ACC112 (cell line): ENCODE data around the gene POLR1F.

Experiments used
- H2AFZ ChIP-seq: fragments of 200-600 bp; sonication (generic); one replicate; pipeline ENCODE4 v1.6.0; 2017; ENCODE audit warnings: antibody characterized with exemption, low read length; ENCODE audit not compliant: unreplicated experiment
- H3K27ac ChIP-seq: fragments of 200-600 bp; sonication (generic); 2 replicates; pipeline ENCODE4 v1.5.1; 2014; ENCODE audit warnings: low read depth, mild to moderate bottlenecking, antibody characterized with exemption, low read length, moderate library complexity
- H3K27me3 ChIP-seq: fragments of 200-600 bp; sonication (generic); 2 replicates; pipeline ENCODE4 v1.6.1; 2014; ENCODE audit warnings: mild to moderate bottlenecking, antibody characterized with exemption, low read length, moderate library complexity, mixed read lengths; ENCODE audit not compliant: insufficient read depth
- H3K36me3 ChIP-seq: fragments of 200-600 bp; sonication (generic); 2 replicates; pipeline ENCODE4 v1.6.1; 2016; ENCODE audit warnings: mild to moderate bottlenecking, antibody characterized with exemption, low read length, moderate library complexity, mixed read lengths; ENCODE audit not compliant: insufficient read depth
- H3K4me1 ChIP-seq: fragments of 200-600 bp; sonication (generic); one replicate; pipeline ENCODE4 v1.6.1; 2016; ENCODE audit warnings: low read length, mixed read lengths; ENCODE audit not compliant: insufficient read depth, unreplicated experiment, control insufficient read depth
- H3K4me3 ChIP-seq: fragments of 200-600 bp; sonication (generic); 2 replicates; pipeline ENCODE4 v1.5.1; 2014; ENCODE audit warnings: mild to moderate bottlenecking, low read depth, low read length
- H3K79me2 ChIP-seq: fragments of 200-600 bp; sonication (generic); one replicate; pipeline ENCODE4 v1.6.0; 2016; ENCODE audit warnings: low read length; ENCODE audit not compliant: control insufficient read depth, unreplicated experiment, insufficient read depth

The POLR1F gene

DNA sequence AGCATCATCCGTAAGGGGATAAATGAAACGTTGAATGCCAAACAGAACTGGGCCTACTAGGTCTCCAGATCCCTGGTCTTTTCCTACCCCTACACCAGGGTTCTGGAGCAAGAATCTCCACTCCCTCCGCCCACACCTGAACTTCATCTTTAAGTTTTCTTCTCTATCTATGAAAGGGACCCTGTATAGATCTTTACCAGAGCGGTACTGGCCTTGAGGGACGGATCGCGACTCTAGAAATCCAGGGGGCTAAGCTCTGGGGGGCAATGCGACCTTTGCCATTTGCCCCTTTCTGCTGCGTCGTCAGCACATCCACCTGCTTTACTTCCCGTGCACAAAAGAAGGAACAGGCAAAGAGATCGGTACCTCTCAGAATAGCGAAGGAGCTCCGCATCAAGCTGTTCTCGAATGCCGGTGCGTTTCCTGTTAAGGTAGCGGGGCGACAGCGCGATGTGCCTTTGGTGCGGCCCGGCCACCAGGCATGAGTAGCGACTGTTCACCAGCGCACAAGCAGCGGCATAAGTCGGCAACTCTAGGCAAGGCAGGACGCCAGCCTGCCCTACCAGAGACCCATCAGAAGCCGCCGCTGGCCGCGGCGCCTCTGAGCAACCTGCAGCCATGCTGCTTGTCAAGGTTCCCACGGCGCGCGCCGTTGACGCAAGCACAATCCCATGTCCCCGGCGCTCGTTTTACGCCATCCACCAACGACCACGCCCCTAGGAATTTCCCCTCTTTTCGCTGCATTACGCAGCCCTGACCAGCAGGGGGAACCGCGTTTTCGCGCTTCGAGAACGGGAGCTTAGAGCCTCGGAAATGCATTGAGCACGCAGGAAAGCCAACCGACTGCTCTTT lies at the start of gene POLR1F:
TSS of gene POLR1F (minus strand) at position 641 of the 852 bp plus-strand sequence. CDS start at position 620, 21 bp downstream.
- Histone ChIP-seq H3K36me3 (peaks cover 5% of the 10 kb centered on the region; the same call in 1 of the 2 replicates), H3K27ac (peak within 1 kb of the TSS; percentile 22; the same call in 1 of the 2 replicates), H3K27me3 (no peaks in the 10 kb centered on the region), H3K79me2 (peaks cover 41% of the 10 kb centered on the region), H3K4me1 (peaks cover 12% of the 10 kb centered on the region), H2AFZ (peak within 1 kb of the TSS; percentile 94), H3K4me3 (peak within 1 kb of the TSS; percentile 82)

DNA sequence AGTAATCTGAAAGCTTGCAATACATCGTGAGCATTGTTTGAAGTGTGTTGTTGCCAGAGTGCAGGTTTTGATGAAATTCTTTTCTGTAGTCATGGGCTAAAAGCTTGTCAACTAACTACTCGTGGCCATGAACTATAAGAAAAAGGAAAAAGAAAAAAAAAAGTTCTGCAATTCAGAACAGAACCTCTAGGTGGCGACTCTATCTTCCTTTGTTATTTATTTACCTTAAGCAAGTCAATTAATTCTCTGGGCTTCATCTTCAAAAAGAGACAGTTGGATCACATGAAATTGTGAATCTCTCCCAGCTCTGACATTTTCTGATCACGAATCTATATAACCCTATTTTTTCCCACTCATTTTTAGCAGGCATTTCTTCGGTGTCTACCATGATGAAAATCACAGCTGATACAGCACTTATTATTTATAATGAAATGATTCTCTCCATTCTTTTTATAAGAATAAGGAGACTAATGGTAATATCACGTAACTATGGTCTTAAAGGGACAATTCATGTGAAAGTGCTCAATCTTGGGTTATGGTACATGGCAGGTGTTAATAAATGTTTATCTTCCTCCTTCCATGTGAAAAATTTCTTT lies 45.8 kb upstream of the POLR1F start:
- Histone ChIP-seq H3K27ac (no peak overlapping the region), H2AFZ (no peak overlapping the region), H3K36me3 (no peaks in the 10 kb centered on the region), H3K27me3 (no peaks in the 10 kb centered on the region), H3K4me1 (no peaks in the 10 kb centered on the region), H3K4me3 (no peak overlapping the region), H3K79me2 (no peaks in the 10 kb centered on the region)

DNA sequence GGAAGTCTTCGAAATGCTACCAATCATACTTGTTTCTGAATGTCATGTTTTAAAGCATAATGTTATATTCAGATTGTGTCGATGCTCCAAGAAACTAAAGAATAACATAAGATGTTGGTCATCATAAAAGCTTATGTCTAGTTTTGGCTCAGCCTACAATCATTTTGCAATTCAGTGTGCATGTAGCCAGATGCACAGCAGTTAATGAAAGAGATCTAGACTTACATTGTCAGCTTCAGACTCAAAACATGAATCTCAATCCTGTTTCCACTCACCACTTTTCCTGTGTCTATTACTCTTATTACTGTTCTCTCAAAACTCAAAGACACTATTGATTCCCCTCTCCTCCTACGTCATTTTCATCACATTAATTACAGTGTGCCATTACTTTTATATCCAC lies 43.2 kb upstream of the POLR1F start:
- H3K36me3 ChIP-seq, result no peaks in the 10 kb centered on the region
- H2AFZ ChIP-seq, result no peak overlapping the region
- H3K79me2 ChIP-seq, result no peaks in the 10 kb centered on the region
- H3K27ac ChIP-seq, result no peak overlapping the region
- no peak overlapping the region for H3K4me3 ChIP-seq
- H3K27me3 ChIP-seq, result no peaks in the 10 kb centered on the region
- no peaks in the 10 kb centered on the region for H3K4me1 ChIP-seq

DNA sequence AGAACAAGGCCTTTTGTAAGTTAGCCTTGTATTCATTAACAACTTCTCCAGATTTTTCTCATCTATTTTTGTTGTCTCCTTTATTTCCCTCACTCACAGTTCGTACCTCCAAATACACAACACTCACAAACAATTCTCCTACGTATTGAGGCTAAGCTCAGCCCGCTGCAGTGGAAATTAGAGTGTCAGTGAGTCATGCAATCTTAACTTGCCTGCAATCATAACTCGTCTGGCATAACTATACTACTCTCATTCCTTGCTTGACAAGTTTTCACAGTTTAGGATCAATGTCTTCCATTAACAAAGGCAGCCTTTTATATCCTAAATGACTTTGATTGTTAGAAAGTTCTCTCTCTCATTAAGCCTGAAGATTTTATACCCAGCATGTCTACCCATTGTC lies 40.8 kb upstream of the POLR1F start:
- Histone ChIP-seq H2AFZ (no peak overlapping the region), H3K4me3 (no peak overlapping the region), H3K79me2 (no peaks in the 10 kb centered on the region), H3K36me3 (no peaks in the 10 kb centered on the region), H3K4me1 (no peaks in the 10 kb centered on the region), H3K27me3 (no peaks in the 10 kb centered on the region), H3K27ac (no peak overlapping the region)

DNA sequence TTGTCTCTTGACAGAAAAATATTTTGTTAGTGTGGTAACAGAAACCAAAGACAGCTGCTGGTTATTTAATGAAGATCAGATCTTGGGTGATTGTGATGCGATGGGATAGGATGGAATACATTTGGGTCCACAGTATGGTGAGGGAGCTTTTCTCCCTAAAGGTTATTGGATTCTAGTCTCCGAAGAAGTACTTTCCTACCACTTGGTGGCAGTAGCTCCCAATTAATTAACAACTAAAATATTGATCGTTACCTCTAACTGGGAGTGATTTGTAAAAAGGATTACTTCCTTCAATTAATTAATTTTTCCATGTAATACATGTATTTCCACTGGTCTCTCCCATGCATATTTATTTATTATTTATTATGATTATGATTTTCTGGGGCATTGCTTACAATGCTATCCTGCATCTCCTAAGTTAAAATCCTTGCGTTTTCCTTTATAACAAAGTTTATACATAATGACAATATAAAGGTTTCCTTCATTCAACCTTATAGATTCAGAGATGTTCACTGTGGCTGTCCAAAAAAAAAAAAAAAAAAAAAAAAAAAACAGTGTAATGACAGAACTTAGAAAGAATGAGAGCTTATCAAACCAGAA lies 39.0 kb upstream of the POLR1F start:
- Histone ChIP-seq H3K4me1 (no peaks in the 10 kb centered on the region), H3K79me2 (no peaks in the 10 kb centered on the region), H3K27me3 (no peaks in the 10 kb centered on the region), H3K36me3 (no peaks in the 10 kb centered on the region), H3K27ac (no peak overlapping the region), H3K4me3 (no peak overlapping the region), H2AFZ (peak overlapping the region; percentile 42)

DNA sequence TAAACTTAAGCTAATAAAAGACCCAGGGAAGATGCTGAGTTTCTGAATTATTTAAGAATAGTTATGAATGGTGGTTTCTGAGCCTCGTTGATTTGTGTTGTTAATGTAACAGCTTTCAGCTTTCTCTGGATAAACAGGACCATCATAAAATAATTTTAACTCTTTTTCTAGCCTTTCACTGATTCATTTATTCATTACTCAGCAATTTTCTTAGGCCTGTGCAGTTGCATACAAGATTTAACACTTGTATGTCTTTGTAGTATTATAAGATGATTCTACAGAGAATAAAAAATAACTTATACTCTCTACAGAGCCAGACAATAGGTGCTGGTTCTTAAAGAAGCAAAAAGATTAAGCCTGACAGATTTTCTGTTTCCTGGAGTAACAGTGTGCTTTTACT lies 35.2 kb upstream of the POLR1F start:
- Histone ChIP-seq H3K27ac (no peak overlapping the region), H3K79me2 (no peaks in the 10 kb centered on the region), H3K4me3 (no peak overlapping the region), H3K4me1 (no peaks in the 10 kb centered on the region), H3K27me3 (no peaks in the 10 kb centered on the region), H2AFZ (no peak overlapping the region), H3K36me3 (no peaks in the 10 kb centered on the region)

- no peak overlapping the region for H3K4me3 ChIP-seq
- H3K4me1 ChIP-seq, result no peaks in the 10 kb centered on the region
- no peak overlapping the region for H2AFZ ChIP-seq
- H3K27ac ChIP-seq, result no peak overlapping the region
- no peaks in the 10 kb centered on the region for H3K27me3 ChIP-seq
- no peaks in the 10 kb centered on the region for H3K36me3 ChIP-seq
- H3K79me2 ChIP-seq, result no peaks in the 10 kb centered on the region
Observed at GRCh38 chr7:19728716-19729115, 19.9 kb upstream of the POLR1F start.

GRCh38 chr7:19725770-19726169 lies 16.9 kb upstream of the POLR1F start:
- Histone ChIP-seq H3K4me1 (no peaks in the 10 kb centered on the region), H3K27me3 (no peaks in the 10 kb centered on the region)

GRCh38 chr7:19715499-19715898 lies 6.7 kb upstream of the POLR1F start:
- H2AFZ ChIP-seq, result no peak overlapping the region
- no peaks in the 10 kb centered on the region for H3K36me3 ChIP-seq

More at GRCh38 chr7:19725770-19726169, 16.9 kb upstream of the POLR1F start:
- no peak overlapping the region for H2AFZ ChIP-seq
- H3K27ac ChIP-seq, result no peak overlapping the region
- no peaks in the 10 kb centered on the region for H3K79me2 ChIP-seq
- no peaks in the 10 kb centered on the region for H3K36me3 ChIP-seq
- H3K4me3 ChIP-seq, result no peak overlapping the region

GRCh38 chr7:19713676-19714075 lies 4.8 kb upstream of the POLR1F start:
- Histone ChIP-seq H3K4me3 (no peak overlapping the region), H3K36me3 (no peaks in the 10 kb centered on the region), H3K27ac (no peak overlapping the region), H3K4me1 (no peaks in the 10 kb centered on the region), H3K27me3 (no peaks in the 10 kb centered on the region), H3K79me2 (peaks cover 1% of the 10 kb centered on the region), H2AFZ (no peak overlapping the region)

More at GRCh38 chr7:19715499-19715898, 6.7 kb upstream of the POLR1F start:
- no peaks in the 10 kb centered on the region for H3K79me2 ChIP-seq
- no peaks in the 10 kb centered on the region for H3K27me3 ChIP-seq
- no peaks in the 10 kb centered on the region for H3K4me1 ChIP-seq
- H3K27ac ChIP-seq, result no peak overlapping the region
- no peak overlapping the region for H3K4me3 ChIP-seq
